ENCODE results near the gene OR10V1.
"Not testable (repeated sequence)": the region's sequence is repeated elsewhere in the genome, so short reads cannot be mapped to it uniquely, and the experiment has no call there.

DNA sequence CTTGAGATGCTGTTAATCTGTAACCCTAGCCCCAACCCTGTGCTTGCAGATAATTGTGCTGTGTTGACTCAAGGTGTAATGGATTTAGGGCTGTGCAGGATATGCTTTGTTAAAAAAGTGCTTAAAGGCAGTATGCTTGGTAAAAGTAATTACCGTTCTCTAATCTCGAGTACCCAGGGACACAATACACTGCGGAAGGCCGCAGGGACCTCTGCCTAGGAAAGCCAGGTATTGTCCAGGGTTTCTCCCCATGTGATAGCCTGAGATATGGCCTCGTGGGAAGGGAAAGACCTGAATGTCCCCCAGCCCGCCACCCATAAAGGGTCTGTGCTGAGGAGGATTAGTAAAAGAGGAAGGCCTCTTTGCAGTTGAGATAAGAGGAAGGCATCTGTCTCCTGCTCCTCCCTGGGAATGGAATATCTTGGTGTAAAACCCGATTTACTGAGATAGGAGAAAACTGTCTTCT is 32.4 kb downstream of the OR10V1 start:
- TF ChIP-seq POLR2A, POLR2AphosphoS5, EP300 (IDR thresholded peaks at IDR 0.05): not testable (repeated sequence)
- TF ChIP-seq, protein P1, sequence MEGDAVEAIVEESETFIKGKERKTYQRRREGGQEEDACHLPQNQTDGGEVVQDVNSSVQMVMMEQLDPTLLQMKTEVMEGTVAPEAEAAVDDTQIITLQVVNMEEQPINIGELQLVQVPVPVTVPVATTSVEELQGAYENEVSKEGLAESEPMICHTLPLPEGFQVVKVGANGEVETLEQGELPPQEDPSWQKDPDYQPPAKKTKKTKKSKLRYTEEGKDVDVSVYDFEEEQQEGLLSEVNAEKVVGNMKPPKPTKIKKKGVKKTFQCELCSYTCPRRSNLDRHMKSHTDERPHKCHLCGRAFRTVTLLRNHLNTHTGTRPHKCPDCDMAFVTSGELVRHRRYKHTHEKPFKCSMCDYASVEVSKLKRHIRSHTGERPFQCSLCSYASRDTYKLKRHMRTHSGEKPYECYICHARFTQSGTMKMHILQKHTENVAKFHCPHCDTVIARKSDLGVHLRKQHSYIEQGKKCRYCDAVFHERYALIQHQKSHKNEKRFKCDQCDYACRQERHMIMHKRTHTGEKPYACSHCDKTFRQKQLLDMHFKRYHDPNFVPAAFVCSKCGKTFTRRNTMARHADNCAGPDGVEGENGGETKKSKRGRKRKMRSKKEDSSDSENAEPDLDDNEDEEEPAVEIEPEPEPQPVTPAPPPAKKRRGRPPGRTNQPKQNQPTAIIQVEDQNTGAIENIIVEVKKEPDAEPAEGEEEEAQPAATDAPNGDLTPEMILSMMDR (IDR thresholded peaks at IDR 0.05): not testable (repeated sequence)

Data from gastroesophageal sphincter (tissue), 3 donors.